Prostate gland (tissue), 2 donors: ENCODE results near the gene NINJ2. TPM values are rescaled to one million over a fixed set of nuclear protein-coding genes. Genes with fewer than 3 reads are reported as not detected.

ENCODE experiments used
- DNase-seq: peaks from one replicate; pipeline ENCODE4 v3.0.0-alpha.2; 2019; ENCODE audit warnings: low spot score
- H3K27ac ChIP-seq, 2 donors: fragments of 200-600 bp; sonication (generic); 2 replicates each; pipeline ENCODE4 v1.5.1; 2017 to 2019
- H3K27me3 ChIP-seq: fragments of 200-600 bp; sonication (generic); replicated peaks from 2 replicates; pipeline ENCODE4 v1.5.1; 2019; ENCODE audit not compliant: insufficient read depth
- H3K36me3 ChIP-seq, 2 donors: fragments of 200-600 bp; sonication (generic); 1 replicate in 1 of 2; 2 replicates in 1 of 2; pipeline versions ENCODE4 v1.5.1 to v1.8.1; 2017 to 2019
- H3K4me1 ChIP-seq: fragments of 200-600 bp; sonication (generic); replicated peaks from 2 replicates; pipeline ENCODE4 v1.5.1; 2019
- H3K4me3 ChIP-seq, 2 donors: fragments of 200-600 bp; sonication (generic); 2 replicates each; pipeline ENCODE4 v1.5.1; 2017 to 2019
- H3K9me3 ChIP-seq: fragments of 200-600 bp; sonication (generic); 2 replicates; pipeline ENCODE4 v1.5.1; 2017
- CTCF ChIP-seq, 4 experiments: fragments of 200-600 bp in 2 of 4; fragments of 450-650 bp in 2 of 4; sonication (generic) in 2 of 4; IDR thresholded peaks; 1 replicate in 3 of 4; 2 replicates in 1 of 4; pipeline ENCODE4 v1.5.1; 2016 to 2019; ENCODE audit warnings: antibody characterized with exemption in 4 of 4, mild to moderate bottlenecking in 2 of 4, moderate library complexity in 2 of 4
- POLR2A ChIP-seq: fragments of 450-650 bp; IDR thresholded peaks from one replicate; pipeline ENCODE4 v1.6.1; 2016; ENCODE audit warnings: antibody characterized with exemption, mild to moderate bottlenecking
- POLR2AphosphoS5 ChIP-seq: sonication (generic); formaldehyde crosslinking; IDR thresholded peaks from one replicate; pipeline ENCODE4 v1.6.1; 2017; ENCODE audit warnings: antibody characterized with exemption
- WGBS: methylation state at CpG from one replicate; pipeline ENCODE4 v1.1.5; 2018; 5-methylcytosine and 5-hydroxymethylcytosine counted together
- intact Hi-C: fragments of 100-400 bp; cut with DNase I; formaldehyde crosslinking; loops from one replicate; pipeline ENCODE4 v1.14.2; 2022
- total RNA-seq, 2 donors: library from RNA; depleted of rRNA; stranded (reverse); fragments of >200 nt; gene quantifications; one replicate each; pipeline ENCODE4 v1.1.0, GENCODE V29; 2016

Gene NINJ2
- total RNA-seq, 2 donors from 2014 or later = 1.1 to 17.3 TPM

- TF ChIP-seq POLR2AphosphoS5 (no peak), POLR2A (no peak), CTCF (IDR thresholded peaks at IDR 0.05) (no peak)
- Histone ChIP-seq H3K36me3 (no peaks in the 10 kb centered on the region), H3K4me3 (no peak overlapping the region), H3K27ac (no peak overlapping the region), H3K27me3 (no peaks in the 10 kb centered on the region), H3K9me3 (no peaks in the 10 kb centered on the region), H3K4me1 (no peaks in the 10 kb centered on the region)
- 84% methylated on average over 7 of the region's 7 CpGs for WGBS
- intact Hi-C loops = no loop called here
- no peak for DNase-seq
Measured at GRCh38 chr12:612293-612692, 51.0 kb downstream of the NINJ2 start.

GRCh38 chr12:611721-612120 is 51.5 kb downstream of the NINJ2 start:
- WGBS = 88% methylated on average over 3 of the region's 3 CpGs
- H3K27ac ChIP-seq = no peak overlapping the region
- intact Hi-C loops = no loop called here
- no peaks in the 10 kb centered on the region for H3K9me3 ChIP-seq
- TF ChIP-seq POLR2AphosphoS5 (no peak), POLR2A (no peak), CTCF (IDR thresholded peaks at IDR 0.05) (no peak)
- H3K27me3 ChIP-seq = no peaks in the 10 kb centered on the region
- DNase-seq = no peak
- no peaks in the 10 kb centered on the region for H3K36me3 ChIP-seq
- no peaks in the 10 kb centered on the region for H3K4me1 ChIP-seq
- H3K4me3 ChIP-seq = no peak overlapping the region

DNA sequence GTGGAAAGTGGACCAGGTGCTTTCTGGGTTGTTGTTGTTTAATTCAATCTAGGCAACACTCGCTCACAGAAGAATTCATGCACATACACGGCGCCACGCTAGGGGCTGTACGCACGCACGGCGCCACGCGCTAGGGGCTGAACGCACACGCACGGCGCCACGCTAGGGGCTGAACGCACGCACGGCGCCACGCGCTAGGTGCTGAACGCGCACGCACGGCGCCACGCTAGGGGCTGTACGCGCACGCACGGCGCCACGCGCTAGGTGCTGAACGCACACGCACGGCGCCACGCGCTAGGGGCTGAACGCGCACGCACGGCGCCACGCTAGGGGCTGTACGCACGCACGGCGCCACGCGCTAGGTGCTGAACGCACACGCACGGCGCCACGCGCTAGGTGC is 54.3 kb downstream of the NINJ2 start:
- WGBS = 97% methylated on average over 58 of the region's 58 CpGs
- intact Hi-C loops = no loop called here
- Histone ChIP-seq H3K4me3 (no peak overlapping the region), H3K27me3 (no peaks in the 10 kb centered on the region), H3K36me3 (no peaks in the 10 kb centered on the region), H3K4me1 (no peaks in the 10 kb centered on the region), H3K9me3 (no peaks in the 10 kb centered on the region), H3K27ac (no peak overlapping the region)
- TF ChIP-seq POLR2AphosphoS5 = no peak
- TF ChIP-seq CTCF (IDR thresholded peaks at IDR 0.05) = no peak
- TF ChIP-seq POLR2A = no peak
- DNase-seq = no peak

DNA sequence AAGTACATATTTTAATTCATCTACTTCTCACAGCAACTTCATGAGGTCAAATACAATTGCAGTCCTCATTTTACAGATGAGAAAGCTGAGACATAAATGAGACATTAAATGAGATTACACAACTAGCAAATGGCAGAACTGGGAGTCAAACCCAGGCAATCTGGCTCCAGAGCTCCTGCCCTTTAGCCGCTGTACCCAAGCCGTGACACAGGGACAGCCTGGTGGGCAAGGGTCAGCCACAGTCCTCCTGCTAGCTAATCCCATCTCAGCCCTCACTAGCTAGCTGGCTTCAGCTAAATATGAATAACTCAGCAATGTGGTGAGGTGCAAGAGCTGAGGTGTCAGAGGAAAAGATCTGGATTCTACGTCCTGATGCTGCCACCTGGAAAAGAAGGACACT is 54.8 kb downstream of the NINJ2 start:
- H3K36me3 ChIP-seq = no peaks in the 10 kb centered on the region
- H3K4me1 ChIP-seq = no peaks in the 10 kb centered on the region
- DNase-seq = no peak
- no peak overlapping the region for H3K4me3 ChIP-seq
- no peak overlapping the region for H3K27ac ChIP-seq
- no peaks in the 10 kb centered on the region for H3K9me3 ChIP-seq
- H3K27me3 ChIP-seq = no peaks in the 10 kb centered on the region
- intact Hi-C loops = no loop called here
- WGBS = 97% methylated on average over 3 of the region's 3 CpGs
- TF ChIP-seq POLR2AphosphoS5 = no peak
- no peak for TF ChIP-seq POLR2A
- TF ChIP-seq CTCF (IDR thresholded peaks at IDR 0.05) = no peak

DNA sequence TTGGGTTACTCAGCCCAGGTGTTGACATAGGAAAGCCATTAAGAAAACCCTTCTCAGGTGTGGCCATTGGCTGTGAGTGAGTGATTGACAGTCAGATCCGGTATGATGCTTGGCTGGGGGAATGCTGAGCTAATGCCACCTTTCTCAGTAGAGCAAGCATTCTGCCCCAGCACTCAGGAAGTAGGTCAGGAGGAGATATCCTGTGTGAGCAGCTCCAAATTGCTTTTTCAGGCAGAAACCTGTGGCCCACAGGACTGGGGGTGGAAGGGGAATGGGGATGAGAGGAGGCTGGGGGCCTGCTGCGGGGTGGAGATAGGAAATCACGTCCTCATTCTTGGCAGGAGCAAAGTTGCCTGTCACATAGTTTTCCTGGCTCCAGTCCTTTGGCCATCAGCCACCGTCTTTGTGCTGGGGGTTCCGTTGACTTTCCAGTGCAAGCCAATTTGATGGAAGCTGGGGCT is 55.7 kb downstream of the NINJ2 start:
- Histone ChIP-seq H3K36me3 (no peaks in the 10 kb centered on the region), H3K9me3 (no peaks in the 10 kb centered on the region), H3K27ac (no peak overlapping the region), H3K4me1 (no peaks in the 10 kb centered on the region), H3K27me3 (no peaks in the 10 kb centered on the region), H3K4me3 (no peak overlapping the region)
- DNase-seq = no peak
- WGBS = 14% methylated on average over 5 of the region's 5 CpGs
- TF ChIP-seq POLR2A (no peak), CTCF (IDR thresholded peaks at IDR 0.05) (no peak), POLR2AphosphoS5 (no peak)
- intact Hi-C loops = no loop called here
